Stimulated activated CD4-positive, alpha-beta T cell treated with anti-CD3 and anti-CD28 coated beads, Interleukin-15, amount 100 ng/mL, for 24 hours (primary cell): ENCODE data around the gene SYVN1.
A peak's percentile ranks its signal among the peaks of the same experiment; 100 is the strongest.

Experiments
- DNase-seq: peaks from one replicate; pipeline ENCODE4 v3.0.0-alpha.2; 2020

Gene SYVN1

GRCh38 chr11:65111744-65112545 is 22.4 kb downstream of the SYVN1 start, which contains the start of gene TM7SF2:
TSS of gene TM7SF2 (plus strand) at chr11:65111872. CDS start at chr11:65112016, 144 bp downstream.
- peak; percentile 98 for DNase-seq

- DNase-seq, result no peak
Measured at GRCh38 chr11:65111159-65111743, 23.1 kb downstream of the SYVN1 start.

DNA sequence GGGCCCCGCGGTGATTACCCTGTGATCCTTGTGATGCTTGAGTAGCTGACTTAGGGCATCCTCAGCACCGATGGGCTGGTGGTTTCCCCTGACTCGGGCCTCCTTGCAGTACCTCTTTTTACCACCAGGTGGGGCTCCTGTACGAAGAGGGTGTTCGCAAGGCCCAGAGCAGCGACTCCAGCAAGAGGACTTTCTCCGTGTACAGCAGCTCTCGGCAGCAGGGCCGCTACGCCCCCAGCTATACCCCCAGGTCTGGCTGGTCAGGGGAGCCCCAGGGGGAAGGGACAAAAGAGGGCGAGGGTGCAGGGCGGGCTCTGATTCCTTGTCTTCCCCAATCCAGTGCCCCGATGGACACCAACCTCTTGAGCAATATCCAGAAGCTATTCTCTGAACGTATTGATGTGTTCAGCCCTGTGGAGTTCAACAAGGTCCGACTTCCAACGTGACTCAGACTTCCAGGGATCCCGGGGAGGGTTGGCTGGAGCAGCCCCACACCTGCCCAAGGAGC is 23.9 kb downstream of the SYVN1 start:
- DNase-seq, result peak; percentile 96

- DNase-seq, result no peak
Measured at GRCh38 chr11:65109231-65110198, 24.8 kb downstream of the SYVN1 start.

DNA sequence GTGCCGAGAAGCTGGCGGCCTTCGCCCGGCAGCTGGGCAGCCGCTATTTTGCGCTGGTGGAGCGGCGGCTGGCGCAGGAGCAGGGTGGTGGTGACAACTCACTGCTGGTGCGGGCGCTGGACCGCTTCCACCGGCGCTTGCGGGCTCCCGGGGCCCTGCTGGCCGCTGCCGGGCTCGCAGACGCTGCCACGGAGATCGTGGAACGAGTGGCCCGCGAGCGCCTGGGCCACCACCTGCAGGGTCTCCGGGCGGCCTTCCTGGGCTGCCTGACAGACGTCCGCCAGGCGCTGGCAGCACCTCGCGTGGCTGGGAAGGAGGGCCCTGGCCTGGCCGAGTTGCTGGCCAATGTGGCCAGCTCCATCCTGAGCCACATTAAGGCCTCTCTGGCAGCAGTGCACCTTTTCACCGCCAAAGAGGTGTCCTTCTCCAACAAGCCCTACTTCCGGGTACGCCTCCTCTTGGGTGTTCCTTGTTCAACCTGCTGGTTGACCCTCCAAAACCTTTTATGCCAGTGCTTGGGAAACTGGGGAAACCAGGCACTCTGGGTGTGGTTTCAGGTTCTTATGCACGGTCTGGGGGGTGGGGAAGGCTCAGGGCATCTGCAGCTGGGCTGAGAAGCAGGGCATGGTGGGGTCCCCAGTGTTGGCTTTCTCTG is 25.7 kb downstream of the SYVN1 start:
- no peak for DNase-seq

DNA sequence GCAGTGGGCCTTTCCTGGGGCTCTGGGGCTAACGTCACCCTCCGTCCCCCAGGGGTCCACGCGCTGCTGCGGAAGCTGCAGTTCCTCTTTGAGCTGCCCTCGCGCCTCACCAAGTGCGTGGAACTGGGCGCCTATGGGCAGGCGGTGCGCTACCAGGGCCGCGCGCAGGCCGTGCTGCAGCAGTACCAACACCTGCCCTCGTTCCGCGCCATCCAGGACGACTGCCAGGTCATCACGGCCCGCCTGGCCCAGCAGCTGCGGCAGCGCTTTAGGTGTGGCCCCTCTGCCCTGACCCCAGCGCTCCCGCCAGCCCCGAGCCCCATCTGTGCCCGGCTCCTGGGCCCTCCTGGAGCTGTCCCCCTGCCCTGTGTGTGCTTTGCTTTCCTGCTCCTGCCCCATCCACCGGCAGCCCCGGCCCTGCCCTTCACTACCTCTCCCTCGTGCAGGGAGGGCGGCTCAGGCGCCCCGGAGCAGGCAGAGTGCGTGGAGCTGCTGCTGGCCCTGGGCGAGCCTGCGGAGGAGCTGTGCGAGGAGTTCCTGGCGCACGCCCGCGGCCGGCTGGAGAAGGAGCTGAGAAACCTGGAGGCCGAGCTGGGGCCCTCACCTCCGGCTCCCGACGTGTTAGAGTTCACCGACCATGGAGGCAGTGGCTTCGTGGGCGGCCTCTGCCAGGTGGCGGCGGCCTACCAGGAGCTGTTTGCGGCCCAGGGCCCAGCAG is 26.4 kb downstream of the SYVN1 start:
- no peak for DNase-seq

DNA sequence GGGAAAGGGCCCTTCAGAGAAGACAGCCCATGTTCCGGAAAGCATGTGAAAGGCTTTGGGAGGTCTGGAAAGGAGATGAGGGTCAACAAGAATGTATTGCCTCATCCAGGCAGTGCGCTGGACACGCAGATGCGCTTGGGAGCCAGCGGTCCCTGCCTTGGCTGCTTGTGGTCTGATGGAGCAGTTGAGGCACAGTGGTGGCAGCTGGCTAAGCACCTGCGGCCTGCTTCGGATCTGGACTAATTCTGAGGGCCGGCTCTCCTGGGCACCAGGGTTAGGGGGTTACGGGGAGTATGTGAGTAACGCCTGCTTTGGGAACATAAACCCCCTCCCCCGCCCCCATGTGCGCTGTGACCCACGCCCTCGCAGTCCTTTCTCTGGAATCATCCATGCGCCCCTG is 27.2 kb downstream of the SYVN1 start:
- no peak for DNase-seq

- no peak for DNase-seq
Measured at GRCh38 chr11:65104628-65105027, 29.7 kb downstream of the SYVN1 start.

- no peak for DNase-seq
Measured at GRCh38 chr11:65103476-65103875, 30.8 kb downstream of the SYVN1 start.

GRCh38 chr11:65102142-65103095 is 31.9 kb downstream of the SYVN1 start:
- DNase-seq, result no peak

DNA sequence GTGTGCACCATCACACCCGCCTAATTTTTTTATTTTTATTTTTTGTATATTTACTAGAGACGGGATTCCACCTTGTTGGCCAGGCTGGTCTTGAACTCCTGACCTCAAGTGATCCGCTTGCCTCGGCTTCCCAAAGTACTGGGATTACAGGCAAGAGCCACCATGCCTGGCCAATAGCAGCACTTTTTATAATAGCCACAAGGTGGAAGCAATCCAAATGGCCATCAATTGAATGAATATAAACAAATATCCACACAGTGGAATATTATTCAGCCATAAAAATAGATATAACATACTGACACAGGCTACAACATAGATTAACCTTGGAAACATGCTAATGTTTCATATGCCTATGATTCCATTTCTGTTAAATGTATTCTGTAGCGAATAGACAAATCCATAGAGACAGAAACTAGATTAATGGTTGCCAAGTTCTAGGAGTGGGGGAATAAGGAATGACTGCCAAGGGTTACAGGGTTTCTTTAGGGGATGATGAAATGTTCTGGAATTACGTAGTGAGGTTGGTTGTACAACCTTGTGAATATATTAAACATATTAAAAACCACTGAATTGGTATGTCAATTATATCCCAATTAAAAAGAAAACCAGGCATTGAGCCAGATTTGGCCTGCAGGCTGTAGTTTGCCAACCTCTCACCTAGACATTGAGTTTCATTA is 33.5 kb downstream of the SYVN1 start:
- DNase-seq, result no peak

DNA sequence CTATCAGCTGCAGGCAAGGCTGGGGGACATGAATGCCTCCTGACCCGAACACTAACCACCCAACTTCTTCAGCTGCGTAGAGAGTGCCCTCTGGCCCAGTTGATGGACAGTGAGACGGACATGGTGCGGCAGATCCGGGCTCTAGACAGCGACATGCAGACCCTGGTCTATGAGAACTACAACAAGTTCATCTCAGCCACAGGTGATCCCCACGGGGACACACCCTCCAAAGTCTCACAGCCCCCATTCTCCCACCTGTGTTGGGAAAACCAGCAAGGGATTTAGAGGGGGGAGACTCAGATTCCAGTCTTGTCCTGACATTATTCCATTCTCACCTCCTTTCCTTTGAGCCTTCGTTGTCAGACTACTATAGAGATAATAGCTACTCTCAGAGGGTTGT is 37.4 kb downstream of the SYVN1 start:
- no peak for DNase-seq

- DNase-seq, result peak; percentile 90
Measured at GRCh38 chr11:65095974-65096806, 38.1 kb downstream of the SYVN1 start, which contains the start of gene VPS51. TSS of gene VPS51 (plus strand) at chr11:65096214. CDS start at chr11:65096251, 37 bp downstream.

- no peak for DNase-seq
Measured at GRCh38 chr11:65095427-65095826, 38.9 kb downstream of the SYVN1 start.

DNA sequence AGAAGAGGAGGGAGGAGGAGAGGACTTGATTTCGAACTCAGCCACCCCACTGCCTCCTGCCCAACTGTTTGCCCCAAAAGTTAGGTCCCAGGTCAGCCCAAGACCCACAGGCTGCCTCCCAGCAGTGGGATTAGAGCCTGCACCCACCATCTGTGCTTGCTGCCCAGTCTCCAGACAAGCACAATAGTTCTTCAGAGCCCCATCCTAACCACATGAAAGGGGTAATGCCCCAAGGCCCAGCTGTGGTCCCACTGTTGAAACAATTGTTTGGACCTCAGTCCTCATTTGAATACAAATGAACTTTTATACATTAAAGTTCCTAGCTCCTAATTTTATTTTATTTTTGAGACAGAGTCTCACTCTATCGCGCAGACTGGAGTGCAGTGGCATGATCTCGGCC is 43.7 kb downstream of the SYVN1 start:
- DNase-seq, result no peak

DNA sequence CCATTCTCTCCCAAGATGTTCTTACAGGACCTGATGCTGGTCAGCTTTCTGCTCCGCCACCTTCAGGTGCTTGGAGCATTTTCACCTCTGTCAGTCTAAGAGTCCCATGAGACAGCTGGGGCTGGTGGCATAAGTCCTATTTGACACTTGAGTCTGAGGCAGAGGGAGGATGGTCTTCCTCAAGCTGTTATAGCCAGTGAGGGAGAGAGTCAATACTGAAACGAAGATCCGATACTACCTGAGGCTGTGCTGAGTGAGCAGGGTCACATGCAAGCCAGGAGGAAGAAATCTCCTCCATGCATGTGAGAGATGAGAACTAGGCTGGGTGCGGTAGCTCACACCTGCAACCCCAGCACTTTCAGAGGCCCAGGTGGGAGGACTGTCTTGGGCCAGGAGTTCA is 44.7 kb downstream of the SYVN1 start:
- no peak for DNase-seq

DNA sequence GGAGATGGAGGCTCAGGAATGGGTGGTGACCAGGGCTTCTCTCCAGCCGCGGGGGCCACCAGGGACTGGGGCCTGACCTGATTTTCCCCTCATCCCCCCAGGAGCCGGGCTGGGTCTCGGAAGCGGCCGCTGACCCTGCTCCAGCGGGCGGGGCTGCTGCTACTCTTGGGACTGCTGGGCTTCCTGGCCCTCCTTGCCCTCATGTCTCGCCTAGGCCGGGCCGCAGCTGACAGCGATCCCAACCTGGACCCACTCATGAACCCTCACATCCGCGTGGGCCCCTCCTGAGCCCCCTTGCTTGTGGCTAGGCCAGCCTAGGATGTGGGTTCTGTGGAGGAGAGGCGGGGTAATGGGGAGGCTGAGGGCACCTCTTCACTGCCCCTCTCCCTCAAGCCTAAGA is 46.5 kb downstream of the SYVN1 start:
- DNase-seq, result no peak

DNA sequence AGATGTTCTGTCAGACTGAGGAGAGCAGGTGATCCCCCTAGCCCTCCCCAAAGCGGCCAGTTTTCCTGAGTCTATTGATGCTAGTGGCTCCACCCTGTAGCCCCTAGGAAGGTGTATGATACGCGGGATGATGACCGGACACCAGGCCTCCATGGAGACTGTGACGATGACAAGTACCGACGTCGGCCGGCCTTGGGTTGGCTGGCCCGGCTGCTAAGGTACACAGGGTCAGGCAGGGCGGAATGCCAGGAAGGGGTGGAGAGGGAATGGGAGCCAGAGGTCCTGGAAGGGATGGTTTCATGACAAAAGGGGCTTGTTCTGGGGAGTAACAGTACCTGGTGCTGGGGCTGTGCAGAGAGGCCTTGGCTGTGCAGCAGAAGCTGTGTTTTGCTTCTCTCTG is 47.1 kb downstream of the SYVN1 start:
- DNase-seq, result no peak

GRCh38 chr11:65086809-65087208 is 47.5 kb downstream of the SYVN1 start:
- DNase-seq, result no peak
